LoVo (cell line): ENCODE measurements around the gene OTOP2.

ENCODE experiments used
- DNase-seq: peaks from one replicate; pipeline ENCODE4 v3.0.0-alpha.2; 2016; ENCODE audit warnings: low spot score

The OTOP2 gene

GRCh38 chr17:74925242-74925641 lies 1.2 kb downstream of the OTOP2 start:
- no peak for DNase-seq

GRCh38 chr17:74928786-74929185 lies 4.7 kb downstream of the OTOP2 start:
- DNase-seq, result no peak

- DNase-seq, result no peak
These were observed 6.5 kb downstream of the OTOP2 start for GRCh38 chr17:74930535-74931036.

- DNase-seq, result no peak
These were observed 11.0 kb downstream of the OTOP2 start for GRCh38 chr17:74935048-74935447.

- no peak for DNase-seq
These were observed 11.8 kb downstream of the OTOP2 start, which contains the start of gene OTOP3 for GRCh38 chr17:74935585-74936469. Gene OTOP3, plus strand, starts transcription at chr17:74935898. Its CDS starts 24 bp downstream, at chr17:74935922.

- DNase-seq, result no peak
These were observed 12.4 kb downstream of the OTOP2 start for GRCh38 chr17:74936470-74936799.

- no peak for DNase-seq
These were observed 13.3 kb downstream of the OTOP2 start for GRCh38 chr17:74937064-74938051.

GRCh38 chr17:74938194-74938950 lies 14.3 kb downstream of the OTOP2 start:
- DNase-seq, result no peak

- DNase-seq, result no peak
These were observed 15.5 kb downstream of the OTOP2 start for GRCh38 chr17:74939534-74939933.

- no peak for DNase-seq
These were observed 17.2 kb downstream of the OTOP2 start for GRCh38 chr17:74941128-74941725.

- DNase-seq, result peak; percentile 84
These were observed 19.9 kb downstream of the OTOP2 start for GRCh38 chr17:74943808-74944522.

- no peak for DNase-seq
These were observed 21.5 kb downstream of the OTOP2 start for GRCh38 chr17:74945543-74945942.

- DNase-seq, result no peak
These were observed 22.6 kb downstream of the OTOP2 start for GRCh38 chr17:74946641-74947040.

GRCh38 chr17:74947041-74947754 lies 23.1 kb downstream of the OTOP2 start:
- DNase-seq, result no peak

GRCh38 chr17:74949455-74950115 lies 25.5 kb downstream of the OTOP2 start:
- DNase-seq, result no peak

- DNase-seq, result no peak
These were observed 26.1 kb downstream of the OTOP2 start for GRCh38 chr17:74950207-74950606.

GRCh38 chr17:74951065-74951464 lies 27.0 kb downstream of the OTOP2 start:
- DNase-seq, result no peak

GRCh38 chr17:74951680-74952421 lies 27.8 kb downstream of the OTOP2 start:
- no peak for DNase-seq
